IMR-90 (cell line): ENCODE results near the gene PRKAG3. TPM values are rescaled to one million over a fixed set of nuclear protein-coding genes. Genes with fewer than 3 reads are reported as not detected.
A peak's percentile ranks its signal among the peaks of the same experiment; 100 is the strongest.

ENCODE experiments used
- ATAC-seq: fragments of 200-7000 bp; cut with Tn5 transposase; 2 replicates; pipeline ENCODE4 v1.9.1; 2020; ENCODE audit warnings: low read depth, mild to moderate bottlenecking, moderate library complexity
- BruUV-seq: library from RNA; stranded (reverse); fragments of 400-500 nt; replicated peaks from 2 replicates; lab custom pipeline; 2021; lab: Mats Ljungman, UMichigan
- CTCF ChIA-PET: fragments of 300-600 bp; formaldehyde crosslinking; extraction: SDS; loops from one replicate; lab custom pipeline; 2021; ENCODE audit warnings: antibody characterized with exemption; lab: Yijun Ruan, JAX
- POLR2A ChIA-PET: fragments of 300-600 bp; sonication (Branson Sonifier 250); formaldehyde crosslinking; loops from one replicate; lab custom pipeline; 2022; ENCODE audit warnings: antibody characterized with exemption; ENCODE audit not compliant: unreplicated experiment; lab: Charles Lee
- DNase-seq: peaks from one replicate; pipeline ENCODE4 v3.0.0; 2013
- H2AFZ ChIP-seq: replicated peaks from 2 replicates; pipeline ENCODE3; 2013; ENCODE audit warnings: low read length, mild to moderate bottlenecking; ENCODE audit not compliant: poor library complexity
- H2AK5ac ChIP-seq: 2 replicates; pipeline ENCODE4 v1.6.1; 2013; ENCODE audit warnings: low read depth, low read length, inconsistent platforms
- H2AK9ac ChIP-seq: replicated peaks from 2 replicates; pipeline ENCODE3; 2013; ENCODE audit warnings: mild to moderate bottlenecking, low read depth, low read length, moderate library complexity; ENCODE audit not compliant: poor library complexity
- H2BK120ac ChIP-seq: 2 replicates; pipeline ENCODE4 v1.6.1; 2013; ENCODE audit warnings: low read depth, low read length, inconsistent platforms
- H2BK15ac ChIP-seq: 3 replicates; pipeline ENCODE4 v1.6.1; 2013; ENCODE audit warnings: low read depth, low read length, inconsistent platforms
- H2BK20ac ChIP-seq: 2 replicates; pipeline ENCODE4 v1.6.1; 2013; ENCODE audit warnings: low read depth, mild to moderate bottlenecking, inconsistent platforms, low read length, moderate library complexity
- H2BK5ac ChIP-seq: 2 replicates; pipeline ENCODE4 v1.6.1; 2013; ENCODE audit warnings: mild to moderate bottlenecking, low read depth, low read length, inconsistent platforms; ENCODE audit not compliant: poor library complexity, severe bottlenecking
- H3K14ac ChIP-seq: replicated peaks from 2 replicates; pipeline ENCODE4 v1.6.1; 2013; ENCODE audit warnings: low read depth, low read length, inconsistent platforms
- H3K18ac ChIP-seq: 2 replicates; pipeline ENCODE4 v1.6.1; 2013; ENCODE audit warnings: low read depth, low read length, control low read depth
- H3K23ac ChIP-seq: 2 replicates; pipeline ENCODE4 v1.6.1; 2013; ENCODE audit warnings: low read depth, low read length, inconsistent platforms
- H3K27ac ChIP-seq: 2 replicates; pipeline ENCODE4 v1.5.1; 2013; ENCODE audit warnings: mild to moderate bottlenecking, control low read depth, low read length; ENCODE audit not compliant: insufficient read depth
- H3K27me3 ChIP-seq: 2 replicates; pipeline ENCODE4 v1.6.1; 2013; ENCODE audit warnings: low read length; ENCODE audit not compliant: control insufficient read depth, insufficient read depth
- H3K36me3 ChIP-seq: 2 replicates; pipeline ENCODE4 v1.6.1; 2013; ENCODE audit warnings: low read length, mixed read lengths; ENCODE audit not compliant: control insufficient read depth, insufficient read depth
- H3K4ac ChIP-seq: 2 replicates; pipeline ENCODE4 v1.6.1; 2013; ENCODE audit warnings: low read depth, low read length, inconsistent platforms
- H3K4me1 ChIP-seq: 2 replicates; pipeline ENCODE4 v1.6.1; 2013; ENCODE audit warnings: low read length, mixed read lengths; ENCODE audit not compliant: control insufficient read depth, insufficient read depth
- H3K4me2 ChIP-seq: 2 replicates; pipeline ENCODE4 v1.6.1; 2013; ENCODE audit warnings: low read depth, mild to moderate bottlenecking, control low read depth, low read length, moderate library complexity
- H3K4me3 ChIP-seq: 2 replicates; pipeline ENCODE4 v1.5.1; 2013; ENCODE audit warnings: low read depth, mild to moderate bottlenecking, control low read depth, low read length, moderate library complexity; ENCODE audit not compliant: insufficient read depth
- H3K56ac ChIP-seq: 2 replicates; pipeline ENCODE4 v1.6.1; 2013; ENCODE audit warnings: low read length, inconsistent platforms; ENCODE audit not compliant: insufficient read depth; ENCODE audit errors: extremely low read depth
- H3K79me1 ChIP-seq, 2 experiments: 2 replicates each; pipeline ENCODE4 v1.6.1; 2013; ENCODE audit warnings: low read length in 2 of 2, inconsistent platforms in 1 of 2, low read depth in 1 of 2
- H3K9ac ChIP-seq: 2 replicates; pipeline ENCODE4 v1.6.1; 2013; ENCODE audit warnings: low read depth, low read length, control low read depth
- H3K9me1 ChIP-seq: 2 replicates; pipeline ENCODE4 v1.6.1; 2013; ENCODE audit warnings: low read length, inconsistent platforms; ENCODE audit not compliant: insufficient read depth
- H3K9me3 ChIP-seq: 2 replicates; pipeline ENCODE4 v1.6.1; 2013; ENCODE audit warnings: low read length; ENCODE audit not compliant: control insufficient read depth, insufficient read depth
- H4K20me1 ChIP-seq: 2 replicates; pipeline ENCODE4 v1.6.1; 2013; ENCODE audit warnings: low read length, inconsistent platforms; ENCODE audit not compliant: insufficient read depth
- H4K5ac ChIP-seq: 2 replicates; pipeline ENCODE4 v1.6.1; 2013; ENCODE audit warnings: mild to moderate bottlenecking, low read depth, low read length, control low read depth
- H4K8ac ChIP-seq, 2 experiments: 2 replicates each; pipeline ENCODE4 v1.6.1; 2013; ENCODE audit warnings: low read depth in 2 of 2, low read length in 2 of 2, control low read depth in 1 of 2, inconsistent platforms in 1 of 2
- H4K91ac ChIP-seq: 2 replicates; pipeline ENCODE4 v1.6.1; 2013; ENCODE audit warnings: low read depth, low read length, inconsistent platforms; ENCODE audit not compliant: insufficient read depth
- BHLHE40 ChIP-seq: fragments of 150-350 bp; IDR thresholded peaks from 2 replicates; pipeline ENCODE4 v1.6.1; 2016; ENCODE audit warnings: mild to moderate bottlenecking, low read depth, low read length
- CEBPB ChIP-seq: IDR thresholded peaks from 2 replicates; pipeline ENCODE4 v1.6.1; 2012; ENCODE audit warnings: low read depth, low read length, improper control_type of control experiment
- CTCF ChIP-seq: conservative IDR thresholded peaks from 2 replicates; pipeline ENCODE4 v1.5.1; 2012; ENCODE audit warnings: mild to moderate bottlenecking, low read depth, low read length, improper control_type of control experiment
- ELK1 ChIP-seq: fragments of 150-350 bp; IDR thresholded peaks from 2 replicates; pipeline ENCODE4 v1.6.1; 2016; ENCODE audit warnings: low read depth, mild to moderate bottlenecking, low read length, moderate library complexity, borderline replicate concordance
- FOS ChIP-seq: fragments of 150-350 bp; IDR thresholded peaks from 2 replicates; pipeline ENCODE4 v1.6.1; 2016; ENCODE audit warnings: low read depth, low read length
- MAZ ChIP-seq: IDR thresholded peaks from 2 replicates; pipeline ENCODE4 v1.6.1; 2012; ENCODE audit warnings: low read depth, mild to moderate bottlenecking, low read length, improper control_type of control experiment, moderate library complexity, borderline replicate concordance
- NFE2L2 ChIP-seq: fragments of 150-350 bp; IDR thresholded peaks from 2 replicates; pipeline ENCODE4 v1.6.1; 2016; ENCODE audit warnings: low read depth, mild to moderate bottlenecking, low read length
- POLR2A ChIP-seq: IDR thresholded peaks from 2 replicates; pipeline ENCODE4 v1.6.1; 2012; ENCODE audit warnings: mild to moderate bottlenecking, low read depth, low read length
- RAD21 ChIP-seq: IDR thresholded peaks from 2 replicates; pipeline ENCODE4 v1.6.1; 2012; ENCODE audit warnings: low read length, improper control_type of control experiment
- RCOR1 ChIP-seq: IDR thresholded peaks from 2 replicates; pipeline ENCODE4 v1.6.1; 2012; ENCODE audit warnings: mild to moderate bottlenecking, low read length, improper control_type of control experiment; ENCODE audit not compliant: insufficient replicate concordance
- RFX5 ChIP-seq: IDR thresholded peaks from 2 replicates; pipeline ENCODE4 v1.8.0; 2012; ENCODE audit warnings: low read depth, mild to moderate bottlenecking, low read length, moderate library complexity
- SMC3 ChIP-seq: fragments of 150-350 bp; IDR thresholded peaks from 2 replicates; pipeline ENCODE4 v1.6.1; 2016; ENCODE audit warnings: low read depth, mild to moderate bottlenecking, antibody characterized with exemption, low read length, moderate library complexity
- USF2 ChIP-seq: fragments of 150-350 bp; IDR thresholded peaks from 2 replicates; pipeline ENCODE4 v1.6.1; 2017; ENCODE audit warnings: mild to moderate bottlenecking, antibody characterized with exemption, low read length, low read depth
- WGBS, 2 experiments: methylation state at CpG; one replicate each; pipeline versions ENCODE4 v1.1.5 to v1.1.7; 2013; ENCODE audit warnings: missing lambda C conversion rate in 2 of 2; ENCODE audit not compliant: insufficient read length in 1 of 2; ENCODE audit errors: extremely low coverage in 2 of 2; 5-methylcytosine and 5-hydroxymethylcytosine counted together
- dilution Hi-C: fragments of 300-500 bp; cut with HindIII; formaldehyde crosslinking; loops from one replicate; pipeline ENCODE4 v1.14.3; 2018; ENCODE audit warnings: low sequenced_read_pairs; ENCODE audit not compliant: unreplicated experiment
- in situ Hi-C: fragments of 300-500 bp; cut with MboI; formaldehyde crosslinking; loops from 3 replicates; pipeline ENCODE4 v1.14.3; 2019; ENCODE audit warnings: low sequenced_read_pairs, inconsistent platforms, mixed read lengths
- intact Hi-C: fragments of 100-400 bp; cut with micrococcal nuclease; formaldehyde crosslinking; loops from 2 replicates; pipeline ENCODE4 v1.10.0; 2022
- polyA plus RNA-seq, 3 experiments: library from polyadenylated mRNA; depleted of rRNA; stranded (reverse); fragments of >200 nt; gene quantifications; 2 replicates each; pipeline ENCODE4 v1.2.3, GENCODE V29; 2012; ENCODE audit warnings: low replicate concordance in 1 of 3
- total RNA-seq: library from RNA; depleted of rRNA; stranded (reverse); fragments of >200 nt; gene quantifications from 2 replicates; pipeline ENCODE4 v1.2.3, GENCODE V29; 2012

PRKAG3 gene
- total and polyA plus RNA-seq, 2 of the 4 experiments (the other 2 are of a cell fraction), result not detected

DNA sequence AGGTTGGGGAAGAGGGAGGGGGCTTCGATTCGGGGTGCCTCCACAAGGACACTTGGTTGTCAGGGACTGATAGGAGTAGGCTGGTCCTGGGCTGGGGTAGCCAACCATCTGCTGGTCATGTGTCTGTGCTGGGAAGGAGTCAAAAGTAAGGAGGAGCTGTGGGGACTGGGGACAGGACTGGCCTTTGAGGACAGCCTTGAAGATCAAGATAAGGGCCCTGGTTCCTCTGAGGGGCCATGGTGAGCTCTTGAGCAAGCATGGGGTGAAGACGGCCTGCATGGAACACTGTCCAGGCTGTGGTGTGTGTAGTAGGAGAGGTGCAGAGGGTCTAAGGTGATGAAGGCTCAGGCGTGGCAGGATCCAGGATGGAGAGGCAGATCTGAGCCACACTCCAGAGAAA, 47.9 kb downstream of the PRKAG3 start:
- dilution Hi-C loops (no loop called here), intact Hi-C loops (loop anchor here (5.0 kb wide), 1 partner anchor 54 kb away; no protein-coding TSS in a partner anchor), in situ Hi-C loops (no loop called here)
- Histone ChIP-seq H3K4ac (0 out of 2 replicates have a peak overlapping the region, but pooled peaks have one; percentile 16), H2AK9ac (no peak overlapping the region), H3K4me1 (peaks cover 3% of the 10 kb centered on the region; the same call in 1 of the 2 replicates), H3K27me3 (no peaks in the 10 kb centered on the region), H2BK120ac (no peak overlapping the region), H3K9me1 (peaks cover 3% of the 10 kb centered on the region; the same call in 1 of the 2 replicates), H4K5ac (no peak overlapping the region), H3K9me3 (peaks cover 4% of the 10 kb centered on the region; the same call in 1 of the 2 replicates), H3K79me1 (peaks cover 0 to 5% of the 10 kb centered on the region in 2 experiments; a peak in 2 of 4 replicates), H2BK20ac (no peak overlapping the region), H4K8ac (no peak overlapping the region), H3K23ac (peak overlapping the region; percentile 16; the same call in 1 of the 2 replicates), H3K27ac (no peak overlapping the region), H3K9ac (no peak overlapping the region), H3K36me3 (no peaks in the 10 kb centered on the region), H4K91ac (no peak overlapping the region), H3K56ac (no peak overlapping the region), H2BK15ac (no peak overlapping the region), H3K4me3 (no peak overlapping the region), H3K14ac (0 out of 2 replicates have a peak overlapping the region, but pooled peaks have one; percentile 14), H2AFZ (no peak overlapping the region), H2BK5ac (no peak overlapping the region), H4K20me1 (no peaks in the 10 kb centered on the region), H2AK5ac (peak overlapping the region; percentile 39; the same call in 1 of the 2 replicates), H3K18ac (no peak overlapping the region), H3K4me2 (peak overlapping the region; percentile 63; the same call in 1 of the 2 replicates)
- BruUV-seq, result no TSS peak
- no peak for TF ChIP-seq RAD21
- no peak for TF ChIP-seq RFX5
- no peak for TF ChIP-seq CTCF
- TF ChIP-seq FOS, result no peak
- TF ChIP-seq MAZ, result no peak
- TF ChIP-seq RCOR1, result no peak
- TF ChIP-seq ELK1, result no peak
- no peak for TF ChIP-seq CEBPB
- no peak for TF ChIP-seq USF2
- no peak for TF ChIP-seq SMC3
- no peak for TF ChIP-seq NFE2L2
- no peak for TF ChIP-seq BHLHE40
- TF ChIP-seq POLR2A, result no peak
- DNase-seq (no peak), ATAC-seq (no peak)
- POLR2A ChIA-PET, result interaction anchor here (0.6 kb wide), 1 partner anchor 307 kb away, joined by 12 read pairs; no protein-coding TSS in a partner anchor
- CTCF ChIA-PET, result no interaction called here
- WGBS, 2 experiments, result 77% methylated on average over 4 of the region's 4 CpGs; no CpG with 5 or more reads in 1 of the 2 experiments
